C4-2B (cell line): ENCODE measurements around the gene LCTL.

Experiments used
- CTCF ChIP-seq: fragments of 450-650 bp; conservative IDR thresholded peaks from 2 replicates; pipeline ENCODE4 v1.5.1; 2017; ENCODE audit warnings: mild to moderate bottlenecking
- ZFX ChIP-seq: fragments of 450-650 bp; IDR thresholded peaks from 2 replicates; pipeline ENCODE4 v1.6.1; 2017

GRCh38 chr15:66505430-66505811, 60.4 kb downstream of the LCTL start:
- no peak for TF ChIP-seq CTCF
- no peak for TF ChIP-seq ZFX
